ENCODE data around the gene TM9SF2. TPM values are rescaled to one million over a fixed set of nuclear protein-coding genes. Genes with fewer than 3 reads are reported as not detected.
"Not testable (repeated sequence)": the region's sequence is repeated elsewhere in the genome, so short reads cannot be mapped to it uniquely, and the experiment has no call there.

The TM9SF2 gene
- polyA plus RNA-seq, 1 donor: 71.0 TPM

DNA sequence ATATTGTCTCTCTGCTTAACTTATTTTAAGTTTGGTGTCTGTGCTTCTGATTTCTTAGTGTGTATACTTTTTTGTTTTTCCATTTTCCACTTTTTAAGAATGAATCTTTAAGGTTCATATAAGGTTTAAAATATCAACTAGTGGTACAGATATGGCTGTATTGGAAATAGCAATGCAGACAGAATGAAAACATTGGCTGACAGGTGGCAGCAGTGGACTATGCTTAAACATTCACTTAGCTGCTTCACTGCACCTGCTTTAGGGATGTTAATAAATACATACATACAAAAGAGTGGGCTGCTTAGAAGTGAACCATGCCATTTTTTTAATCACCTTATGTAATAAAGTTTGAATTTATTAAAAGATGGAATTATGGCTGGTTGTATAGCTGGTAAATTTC lies 27.3 kb downstream of the TM9SF2 start:
- no peak for DNase-seq (ENCODE audit: low read depth)

DNA sequence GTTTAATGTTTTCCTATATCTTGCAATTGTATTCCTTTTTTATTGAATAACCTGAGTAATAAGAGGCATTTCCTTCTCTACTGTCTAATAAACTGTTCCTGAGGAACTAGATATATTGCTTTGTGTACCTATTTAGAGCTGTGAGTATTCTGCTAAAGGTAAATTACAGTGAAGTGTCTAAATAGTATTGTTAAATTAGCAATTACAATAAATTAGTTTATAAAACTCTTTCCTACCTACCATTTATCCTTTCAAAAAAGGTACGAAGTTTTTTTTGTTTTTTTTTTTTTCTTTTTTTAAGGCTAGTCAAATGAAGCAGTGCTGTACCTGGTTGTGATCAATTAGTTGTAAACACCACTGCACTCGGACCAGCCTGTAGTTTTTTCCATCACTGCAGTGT lies 34.8 kb downstream of the TM9SF2 start:
- no peak for DNase-seq (ENCODE audit: low read depth)

DNA sequence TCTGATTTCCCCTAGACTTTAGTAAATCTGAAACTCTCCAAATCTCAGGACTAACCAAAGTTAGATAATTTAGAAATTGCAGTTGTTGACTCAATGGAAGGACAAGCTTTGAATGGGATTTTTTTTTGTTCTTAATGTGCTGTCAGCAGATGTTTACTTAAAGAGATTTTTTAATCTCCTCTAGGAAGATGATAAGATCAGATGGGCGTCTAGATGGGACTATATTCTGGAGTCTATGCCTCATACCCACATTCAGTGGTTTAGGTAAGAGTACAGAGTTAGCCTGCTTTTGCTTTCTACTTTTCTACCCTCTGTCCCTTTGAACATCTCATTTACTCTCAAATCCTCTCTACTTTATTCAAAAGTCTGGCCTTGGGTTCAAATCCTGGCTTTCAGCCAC lies 39.3 kb downstream of the TM9SF2 start:
- DNase-seq (ENCODE audit: low read depth): no peak

DNA sequence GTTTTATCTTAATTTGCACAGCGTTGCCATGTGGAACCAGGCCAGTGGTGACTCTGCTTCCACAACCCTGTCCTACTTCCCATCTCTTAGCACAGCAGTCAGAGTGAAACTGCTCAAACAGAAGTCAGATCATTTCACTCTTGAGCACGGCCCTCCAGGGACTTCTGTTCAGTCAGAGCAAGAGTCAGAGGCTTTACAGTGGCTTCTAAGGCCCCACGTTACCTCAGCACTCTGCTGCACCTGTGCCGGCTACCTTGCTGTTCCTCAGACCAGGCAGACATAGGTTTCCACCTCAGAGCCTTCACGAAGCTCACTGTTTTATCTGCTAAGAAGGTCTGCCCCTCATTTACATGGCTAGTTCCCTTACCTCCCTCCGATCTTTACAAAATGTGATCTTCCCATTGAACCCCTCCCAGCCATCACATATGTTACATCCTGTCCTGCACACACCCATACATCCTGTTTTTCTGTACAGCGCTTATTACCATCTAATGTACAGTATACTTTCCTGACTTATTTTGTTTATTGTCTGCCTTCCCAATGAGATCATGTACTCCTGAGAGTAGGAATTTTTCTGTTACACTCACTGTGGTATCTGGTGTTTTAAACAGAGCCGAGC lies 41.6 kb downstream of the TM9SF2 start:
- no peak for DNase-seq (ENCODE audit: low read depth)

DNA sequence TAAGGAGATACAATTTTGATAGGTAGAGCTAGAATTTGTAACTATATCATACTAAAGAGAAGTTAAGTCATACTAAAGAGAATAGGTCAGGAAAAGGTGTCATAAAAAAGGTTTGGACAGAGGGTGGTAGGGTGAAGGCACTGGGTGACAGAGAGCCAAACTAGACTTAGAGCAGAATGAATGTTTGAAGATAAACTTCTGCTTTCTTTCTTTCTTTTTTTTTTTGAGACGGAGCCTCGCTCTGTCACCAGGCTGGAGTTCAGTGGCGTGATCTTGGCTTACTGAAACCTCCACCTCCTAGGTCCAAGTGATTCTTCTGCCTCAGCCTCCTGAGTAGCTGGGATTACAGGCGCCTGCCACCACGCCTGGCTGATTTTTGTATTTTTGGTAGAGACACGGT lies 44.1 kb downstream of the TM9SF2 start:
- DNase-seq (ENCODE audit: low read depth): no peak

DNA sequence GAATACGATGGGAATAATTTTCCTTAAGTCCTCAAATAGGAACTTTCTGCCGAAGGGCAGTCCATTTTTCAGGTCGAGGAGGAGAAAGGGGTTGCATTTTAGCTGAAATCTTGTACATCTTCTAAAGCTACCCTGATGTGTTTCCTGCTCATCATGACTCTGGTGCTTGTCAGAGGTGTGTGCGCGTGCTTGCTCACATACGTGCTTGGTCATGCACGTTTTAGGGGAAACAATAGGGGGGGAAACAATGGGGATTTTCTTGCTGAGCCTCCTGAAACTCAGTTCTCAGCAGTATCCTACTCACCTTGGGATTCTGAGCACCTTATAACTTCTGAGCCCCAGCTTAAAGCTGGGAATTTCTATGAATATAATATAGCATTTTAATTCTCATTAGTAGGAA lies 44.7 kb downstream of the TM9SF2 start:
- DNase-seq (ENCODE audit: low read depth): no peak

DNA sequence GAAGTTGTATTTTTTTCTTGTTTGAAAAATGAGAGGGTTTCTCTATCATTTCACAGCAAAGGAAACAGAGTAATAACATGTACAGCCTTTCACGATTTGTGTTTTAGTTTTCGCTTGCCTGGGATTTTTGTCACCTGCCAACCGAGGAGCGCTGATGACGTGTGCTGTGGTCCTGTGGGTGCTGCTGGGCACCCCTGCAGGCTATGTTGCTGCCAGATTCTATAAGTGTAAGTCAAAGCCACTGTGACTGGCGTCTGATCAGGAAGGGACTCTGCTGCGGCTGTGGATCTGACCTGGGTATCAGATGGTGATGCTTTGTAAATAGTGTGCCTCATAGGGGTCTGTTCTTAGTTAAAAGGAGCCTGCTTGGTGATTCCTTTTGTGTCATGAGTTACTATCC lies 45.6 kb downstream of the TM9SF2 start:
- DNase-seq (ENCODE audit: low read depth): no peak

DNA sequence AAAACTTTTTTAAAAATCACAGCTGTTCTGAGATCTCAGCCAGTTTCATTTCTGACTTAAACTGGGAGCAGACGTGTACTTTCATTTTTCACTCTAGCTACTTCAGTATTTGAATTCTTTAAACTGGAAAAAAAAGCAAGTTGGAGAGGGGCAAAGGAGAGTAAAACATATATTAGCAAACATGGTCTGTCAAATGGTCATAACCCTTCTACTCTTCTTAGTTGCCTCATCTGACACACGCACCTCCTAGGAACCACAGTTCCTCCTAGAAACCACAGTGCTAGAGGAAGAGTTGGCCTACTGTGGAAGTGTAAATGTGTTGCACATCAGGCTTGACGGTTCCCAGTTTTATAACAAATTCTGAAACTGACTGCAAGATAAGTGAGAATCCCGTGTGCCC lies 47.2 kb downstream of the TM9SF2 start:
- no peak for DNase-seq (ENCODE audit: low read depth)

DNA sequence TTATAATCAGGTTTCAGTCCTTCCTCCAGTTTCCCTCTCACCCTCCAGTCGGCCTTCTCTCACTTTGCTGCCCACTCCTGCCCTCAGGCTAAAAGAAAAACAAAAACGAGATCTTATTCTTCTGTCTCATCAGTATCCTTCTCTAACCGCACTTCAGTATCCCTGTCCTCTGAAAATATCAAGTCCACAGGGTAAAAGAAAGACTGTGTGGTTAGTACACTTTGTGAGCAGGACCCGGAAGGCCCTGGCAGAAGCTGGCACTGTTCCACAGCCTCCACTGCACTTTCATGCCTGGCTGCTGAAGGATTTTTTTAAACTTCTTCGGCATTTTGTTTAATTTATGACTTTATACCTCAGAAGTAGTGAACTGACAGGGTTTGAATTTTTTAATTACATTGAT lies 51.8 kb downstream of the TM9SF2 start:
- no peak for DNase-seq (ENCODE audit: low read depth)

DNA sequence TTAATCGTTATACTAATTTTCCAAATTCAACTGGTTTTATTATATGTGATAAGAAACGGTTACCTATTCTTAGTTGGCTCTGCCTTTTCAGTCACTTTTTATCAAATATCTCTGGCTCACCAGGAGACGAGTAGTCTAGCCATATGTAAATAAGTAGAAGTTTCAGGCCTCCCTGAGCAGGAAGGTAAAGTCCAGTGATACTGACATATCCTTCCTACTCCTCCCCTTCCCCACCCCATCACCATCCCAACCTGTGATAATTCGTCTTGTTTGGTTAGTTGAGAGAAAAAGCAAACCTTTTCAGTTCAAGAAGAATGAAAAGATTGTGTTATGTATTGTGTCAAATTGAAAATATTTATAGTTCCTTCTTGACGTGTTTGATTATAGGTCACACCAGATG lies 53.9 kb downstream of the TM9SF2 start:
- no peak for DNase-seq (ENCODE audit: low read depth)

DNA sequence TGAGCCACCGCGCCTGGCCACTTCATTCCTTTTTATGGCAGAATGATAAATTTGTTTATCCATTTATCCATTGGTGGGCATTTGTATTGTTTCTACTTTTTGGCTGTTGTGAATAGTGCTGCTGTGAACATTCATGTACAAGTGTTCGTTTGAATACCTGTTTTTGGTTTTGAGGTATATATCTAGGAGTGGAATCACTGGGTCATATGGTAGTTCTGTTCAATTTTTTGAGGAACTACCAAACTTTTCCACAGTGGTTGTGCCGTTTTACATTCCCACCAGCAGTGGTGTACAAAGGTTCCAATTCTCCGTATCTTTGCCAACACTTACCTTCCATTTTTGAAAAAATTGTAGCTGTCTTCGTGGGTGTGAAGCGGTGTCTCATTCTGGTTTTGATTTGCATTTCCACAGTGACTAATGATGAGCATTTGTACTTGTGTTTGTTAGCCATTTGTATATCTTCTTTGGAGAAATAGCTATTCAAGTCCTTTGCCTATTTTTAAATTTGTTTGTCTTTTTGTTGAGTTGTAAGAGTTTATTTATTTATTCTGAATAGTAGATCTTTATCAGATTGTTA lies 55.7 kb downstream of the TM9SF2 start:
- no peak for DNase-seq (ENCODE audit: low read depth)

DNA sequence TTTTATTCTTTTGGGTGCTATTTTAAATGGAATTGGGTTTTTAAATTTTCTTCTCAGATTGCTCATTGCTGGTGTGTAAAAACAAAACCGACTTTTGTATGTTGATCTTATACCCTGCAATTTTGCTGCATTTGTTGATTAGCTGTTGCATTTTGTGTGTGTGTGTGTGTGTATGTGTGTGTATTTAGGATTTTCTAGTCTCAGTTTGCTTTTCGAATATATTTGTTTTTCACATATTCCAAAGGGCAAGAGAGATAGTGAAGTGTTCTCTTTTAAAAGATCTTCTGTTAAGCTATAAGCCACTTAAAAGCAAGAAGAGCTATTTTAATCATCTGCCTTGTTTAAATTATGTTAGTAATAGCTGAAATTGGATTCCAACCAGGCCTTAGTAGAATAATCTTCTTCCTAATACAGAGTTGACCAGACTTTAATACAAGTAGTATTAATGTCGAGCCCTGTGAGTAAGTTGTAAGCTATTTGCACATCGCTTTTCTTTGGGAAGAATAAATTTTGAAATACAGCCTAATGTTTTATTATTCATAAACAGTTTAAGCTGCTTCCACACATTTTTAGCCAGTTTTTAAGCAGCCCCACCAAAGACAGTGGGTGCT lies 57.4 kb downstream of the TM9SF2 start:
- DNase-seq (ENCODE audit: low read depth): no peak

DNA sequence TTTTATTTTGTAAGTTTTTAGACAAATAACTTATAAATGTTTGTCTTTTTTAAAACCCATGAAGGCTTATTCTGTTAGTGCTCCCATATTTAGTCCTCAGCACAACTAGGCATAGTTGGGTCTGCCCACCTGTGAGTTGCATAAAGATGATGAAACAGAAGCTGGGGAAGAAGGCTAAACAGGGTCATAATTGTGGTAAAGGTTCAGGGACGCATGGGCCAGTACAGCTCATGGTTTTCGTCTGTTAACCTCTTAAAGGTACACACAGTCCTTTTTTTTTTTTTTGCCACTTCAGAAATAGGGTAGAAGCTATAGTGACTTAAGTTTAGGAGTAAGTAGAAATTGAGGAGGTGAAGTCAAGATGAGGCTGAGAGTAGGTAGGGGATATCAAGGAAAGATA lies 58.3 kb downstream of the TM9SF2 start:
- no peak for DNase-seq (ENCODE audit: low read depth)

DNA sequence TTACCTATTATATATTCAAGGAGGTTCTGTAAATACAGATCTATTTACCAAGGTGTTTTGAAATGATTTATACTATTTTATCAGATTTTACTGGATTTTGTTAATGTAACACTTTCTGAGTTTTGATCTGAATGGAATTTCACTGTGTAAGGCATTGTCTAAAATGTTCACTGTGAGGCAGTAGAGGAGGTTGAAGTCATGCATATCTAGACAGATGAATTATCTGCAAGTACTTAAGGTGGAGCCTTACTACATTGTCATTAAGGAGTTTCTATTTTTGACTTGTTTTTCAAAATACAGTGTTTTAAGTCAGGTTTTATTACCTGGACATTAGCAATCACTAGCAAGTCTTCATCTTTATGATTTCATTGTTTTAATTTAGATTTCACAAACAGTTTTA lies 62.1 kb downstream of the TM9SF2 start:
- DNase-seq (ENCODE audit: low read depth): no peak

DNA sequence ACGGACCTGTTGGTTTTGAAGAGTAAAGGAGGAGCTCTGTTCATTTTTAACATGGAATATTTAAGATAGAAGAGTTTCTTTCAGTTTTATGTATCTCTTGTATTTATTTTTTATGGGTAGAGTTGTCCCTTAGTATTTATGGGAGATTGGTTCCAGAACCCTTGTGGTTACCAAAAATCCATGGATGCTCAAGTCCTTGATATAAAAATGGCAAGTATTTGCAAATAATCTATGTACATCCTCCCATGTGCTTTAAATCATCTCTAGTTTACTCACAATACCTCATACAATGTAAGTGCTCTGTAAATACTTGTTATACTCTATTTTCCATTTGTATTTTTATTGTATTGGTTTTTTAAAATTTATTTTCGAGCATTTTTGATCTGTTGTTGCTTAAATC lies 63.1 kb downstream of the TM9SF2 start:
- no peak for DNase-seq (ENCODE audit: low read depth)

DNA sequence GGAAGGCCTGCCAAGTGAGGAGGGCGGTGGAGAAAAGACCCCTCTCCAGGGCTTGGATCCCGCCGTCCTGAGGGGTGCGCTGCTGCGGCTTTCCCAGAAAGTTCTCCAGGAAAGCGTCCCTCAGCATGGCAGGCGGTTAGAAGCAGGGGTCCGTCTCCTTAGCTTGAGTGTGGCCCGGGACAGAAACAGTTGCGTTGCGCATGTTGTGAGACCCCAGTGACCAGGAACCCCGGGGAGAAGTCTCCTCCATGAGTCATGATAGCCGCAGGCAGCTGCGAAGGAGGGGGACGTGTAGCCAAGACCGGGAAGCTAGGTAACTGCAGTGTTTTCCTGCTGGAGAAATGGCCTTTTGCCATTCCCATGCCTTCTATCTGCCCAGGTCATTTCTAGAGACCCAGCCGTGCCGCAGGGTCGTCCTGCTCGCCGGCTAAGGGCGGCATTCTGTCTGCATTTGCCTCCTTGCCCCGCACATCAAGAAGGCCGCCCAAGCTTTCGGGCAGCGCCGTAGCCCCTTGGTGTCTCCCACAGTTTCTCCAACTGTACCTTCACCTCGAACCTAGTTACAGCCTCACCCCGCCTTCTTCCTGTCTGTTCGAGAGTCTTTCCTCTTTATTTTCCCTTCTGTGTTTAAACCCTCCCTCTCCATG lies 64.3 kb downstream of the TM9SF2 start:
- no peak for DNase-seq (ENCODE audit: low read depth)

DNA sequence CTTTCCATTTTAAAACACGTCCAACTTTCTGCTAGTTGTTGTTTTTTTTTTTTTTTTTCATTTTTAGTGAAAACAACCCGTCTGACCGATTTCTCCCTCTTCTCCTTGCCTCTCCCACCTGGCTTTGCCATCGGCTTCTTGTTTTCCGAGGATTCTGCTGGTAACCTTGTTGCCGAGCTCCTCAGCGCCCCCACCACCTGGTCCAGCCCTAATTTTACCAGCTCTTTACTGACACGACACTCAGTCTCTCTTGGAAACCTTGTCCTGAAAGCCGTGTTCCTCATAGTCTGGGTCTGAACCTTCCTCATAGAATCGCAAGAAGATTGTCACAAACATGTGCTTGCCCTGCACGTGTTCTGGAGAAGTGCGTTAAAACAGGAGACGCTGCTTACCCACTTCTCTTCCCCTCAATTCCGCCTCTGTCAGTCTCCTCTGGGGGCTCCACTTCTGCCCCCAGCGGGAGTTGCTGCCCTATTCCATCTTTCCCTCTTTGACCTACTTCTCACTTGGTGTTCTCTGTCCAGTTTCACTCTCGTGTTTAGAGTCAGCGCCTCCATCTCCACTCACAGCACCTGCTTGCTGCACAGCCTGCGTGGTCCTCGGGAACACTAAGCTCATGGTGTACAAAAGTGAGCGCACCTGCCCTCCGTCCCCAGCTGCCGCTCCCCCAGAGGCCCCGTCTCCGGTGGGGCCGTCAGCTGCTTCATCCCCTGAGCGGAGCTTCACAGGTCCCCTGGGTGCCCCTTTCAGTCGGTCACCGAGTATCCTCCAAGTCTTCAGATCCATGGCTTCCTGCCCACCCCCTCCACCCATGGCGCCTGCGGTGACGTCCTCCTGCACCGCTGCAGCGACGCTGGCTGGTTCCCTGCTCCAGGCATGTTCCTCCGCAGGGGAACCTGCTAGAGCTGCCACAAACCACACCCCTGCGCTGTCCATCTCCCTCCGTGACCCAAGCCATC lies 65.1 kb downstream of the TM9SF2 start:
- DNase-seq (ENCODE audit: low read depth): no peak

DNA sequence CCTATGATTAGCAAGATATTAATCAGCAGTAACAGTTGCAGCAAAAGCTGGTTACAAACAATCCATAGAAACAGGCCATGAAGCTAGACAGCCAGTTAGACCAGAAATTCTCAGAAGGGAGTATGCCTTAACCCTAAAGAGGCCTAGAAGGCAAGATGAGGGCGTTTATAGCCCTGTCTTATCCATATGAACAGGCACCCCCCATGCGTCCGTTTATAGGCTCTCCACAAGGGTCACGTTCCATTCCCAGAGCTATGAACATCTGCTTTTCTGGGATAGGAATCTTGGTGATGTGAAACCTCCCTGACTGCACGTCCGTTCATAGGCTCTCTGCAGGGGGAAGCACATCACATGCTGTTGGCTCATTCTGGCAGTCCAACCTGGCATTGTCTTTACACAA lies 67.6 kb downstream of the TM9SF2 start:
- not testable (repeated sequence) for DNase-seq (ENCODE audit: low read depth)

DNA sequence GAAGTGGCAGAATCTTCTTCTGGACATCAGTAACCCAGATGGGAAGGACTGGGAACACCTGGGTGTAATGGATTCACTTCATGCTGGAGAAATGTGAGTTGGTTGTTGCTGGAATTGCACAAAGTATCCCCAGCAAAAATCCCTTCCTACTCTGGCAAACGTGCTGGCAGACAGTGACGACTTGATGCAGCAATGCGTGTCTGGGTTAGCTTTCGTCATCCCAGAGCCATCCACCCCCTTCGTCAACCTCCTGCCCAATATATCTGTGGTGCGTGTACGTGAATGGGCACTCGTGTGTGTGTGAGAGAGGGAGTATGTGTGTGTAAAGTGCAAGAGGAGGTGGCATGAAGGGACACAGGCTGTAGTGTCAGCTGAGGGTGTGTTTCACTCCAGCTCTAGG lies 70.9 kb downstream of the TM9SF2 start:
- DNase-seq (ENCODE audit: low read depth): no peak

DNA sequence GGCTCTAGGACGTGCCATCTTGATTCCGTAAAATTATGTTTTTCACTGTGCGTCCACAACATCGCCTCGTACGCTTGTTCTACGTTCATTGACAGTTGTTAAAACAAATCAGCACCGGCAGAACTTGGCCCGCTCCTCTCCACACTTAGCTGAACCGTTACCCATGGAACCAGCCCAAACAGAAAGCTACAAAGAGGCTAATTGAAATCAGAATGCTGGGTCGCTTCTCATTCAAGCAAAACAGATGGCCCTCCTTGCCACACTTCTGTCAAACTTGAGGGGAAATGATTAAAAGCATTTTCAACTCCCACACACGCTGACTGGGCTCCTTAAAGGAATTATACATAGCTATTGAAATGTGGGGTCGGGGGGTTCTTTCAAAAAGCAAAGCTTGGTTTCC lies 71.6 kb downstream of the TM9SF2 start:
- no peak for DNase-seq (ENCODE audit: low read depth)

DNA sequence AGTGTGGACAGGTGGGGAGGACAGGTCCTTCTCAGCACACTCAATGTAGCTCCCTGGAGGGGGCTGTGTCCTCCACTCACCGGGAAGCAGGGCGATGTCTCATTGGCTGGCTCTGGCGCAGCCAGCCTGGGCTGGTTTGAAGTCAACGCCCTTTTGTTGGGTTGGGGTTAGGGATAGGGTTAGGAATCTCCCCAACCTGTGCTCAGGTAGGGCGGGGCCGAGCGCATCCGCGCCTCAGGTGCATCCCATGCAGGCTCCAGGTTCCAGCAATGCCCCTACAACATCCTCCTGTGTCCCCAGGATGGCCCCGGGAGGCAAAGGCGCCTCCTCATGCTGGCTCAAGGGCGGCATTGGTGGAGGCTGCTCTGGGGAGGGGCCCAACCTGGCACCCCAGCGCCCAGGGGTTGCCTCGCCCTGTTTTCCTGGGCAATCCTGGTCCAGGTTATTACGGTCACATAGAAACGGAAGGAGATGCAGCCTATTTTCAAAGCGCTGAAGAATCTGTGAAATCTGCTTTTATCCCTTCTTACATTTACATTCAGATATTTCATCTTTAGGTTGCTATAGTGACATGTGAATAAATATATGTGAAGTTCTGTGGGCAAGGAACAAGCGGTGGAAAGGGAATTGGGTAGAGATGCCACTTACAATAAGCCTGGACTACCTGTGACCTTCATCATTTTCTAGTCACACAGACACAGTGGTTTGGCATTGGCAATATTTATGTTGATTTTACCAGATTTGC lies 74.3 kb downstream of the TM9SF2 start:
- DNase-seq (ENCODE audit: low read depth): no peak

Measured in forelimb muscle (tissue), 1 donor.